K562 (cell line): ENCODE measurements around the gene NCOR2. TPM values are rescaled to one million over a fixed set of nuclear protein-coding genes. Genes with fewer than 3 reads are reported as not detected.

Experiments
- ATAC-seq: fragments of 200-7000 bp; cut with Tn5 transposase; 3 replicates; pipeline ENCODE4 v1.9.1; 2020; ENCODE audit warnings: moderate library complexity
- BruUV-seq: library from RNA; stranded (reverse); fragments of 400-500 nt; replicated peaks from 2 replicates; lab custom pipeline; 2021; lab: Mats Ljungman, UMichigan
- CTCF ChIA-PET: fragments of 300-600 bp; formaldehyde crosslinking; extraction: SDS; loops from one replicate; lab custom pipeline; 2021; ENCODE audit warnings: low intra/inter-chr PET ratio; lab: Yijun Ruan, JAX
- POLR2A ChIA-PET: fragments of 300-600, 350-650 bp; sonication (Branson Sonifier 250); formaldehyde crosslinking; extraction: SDS; loops from one replicate; lab custom pipeline; 2021; ENCODE audit warnings: antibody characterized with exemption, inconsistent platforms; lab: Yijun Ruan, JAX
- DNase-seq, 4 experiments: peaks; one replicate each; pipeline versions ENCODE4 v3.0.0 to v3.0.0-alpha.2; 2011 to 2018; ENCODE audit warnings: low spot score in 3 of 4, mixed read lengths in 3 of 4; ENCODE audit errors: extremely low read depth in 1 of 4
- FAIRE-seq: peaks from 2 replicates; lab custom pipeline; 2011; peaks lifted over from hg19 to GRCh38; lab: Jason Lieb, UNC
- H2AFZ ChIP-seq: 2 replicates; pipeline ENCODE4 v1.6.0; 2011; ENCODE audit warnings: low read depth, low read length, control low read depth, inconsistent platforms
- H3K27ac ChIP-seq: fragments of 200-600 bp; 3 replicates; pipeline ENCODE4 v1.8.0; 2011; ENCODE audit warnings: low read depth, mild to moderate bottlenecking, control low read depth, inconsistent platforms, low read length, moderate library complexity, mixed read lengths; ENCODE audit errors: extremely low read depth
- H3K27me3 ChIP-seq, 2 experiments: fragments of 300-600 bp in 1 of 2; 2 replicates in 1 of 2; 3 replicates in 1 of 2; pipeline versions ENCODE4 v1.6.0 to v1.8.0; 2011; ENCODE audit warnings: inconsistent platforms in 2 of 2, low read length in 2 of 2, mild to moderate bottlenecking in 1 of 2, mixed read lengths in 1 of 2, moderate library complexity in 1 of 2; ENCODE audit not compliant: control insufficient read depth in 2 of 2, insufficient read depth in 2 of 2
- H3K36me3 ChIP-seq: fragments of 300-600 bp; 3 replicates; pipeline ENCODE4 v1.8.0; 2011; ENCODE audit warnings: mild to moderate bottlenecking, low read length, inconsistent platforms; ENCODE audit not compliant: control insufficient read depth, insufficient read depth
- H3K4me1 ChIP-seq, 2 experiments: fragments of 200-600 bp in 1 of 2; replicated peaks in 1 of 2; 2 replicates in 1 of 2; 3 replicates in 1 of 2; pipeline versions ENCODE4 v1.5.1 to v1.8.0; 2011; ENCODE audit warnings: inconsistent platforms in 2 of 2, low read length in 2 of 2, mild to moderate bottlenecking in 1 of 2, mixed read lengths in 1 of 2, moderate library complexity in 1 of 2; ENCODE audit not compliant: control insufficient read depth in 2 of 2, insufficient read depth in 2 of 2
- H3K4me2 ChIP-seq: 2 replicates; pipeline ENCODE4 v1.6.1; 2011; ENCODE audit warnings: low read length, control low read depth, inconsistent platforms, mixed read lengths; ENCODE audit not compliant: insufficient read depth
- H3K4me3 ChIP-seq: fragments of 200-600 bp; sonication (generic), shearing (Covaris generic); 2 replicates; pipeline ENCODE4 v1.5.1; 2016; ENCODE audit warnings: control low read depth, inconsistent platforms
- H3K79me2 ChIP-seq: fragments of 200-600 bp; 3 replicates; pipeline ENCODE4 v1.8.0; 2011; ENCODE audit warnings: low read length, inconsistent platforms; ENCODE audit not compliant: control insufficient read depth, insufficient read depth
- H3K9ac ChIP-seq, 2 experiments: 2 replicates each; pipeline versions ENCODE4 v1.6.0 to v1.6.1; 2011; ENCODE audit warnings: low read depth in 2 of 2, low read length in 2 of 2, control low read depth in 1 of 2, inconsistent platforms in 1 of 2, mild to moderate bottlenecking in 1 of 2, mixed read lengths in 1 of 2; ENCODE audit not compliant: insufficient read depth in 1 of 2
- H3K9me1 ChIP-seq: one replicate; pipeline ENCODE4 v1.6.0; 2011; ENCODE audit warnings: inconsistent platforms, mild to moderate bottlenecking, low read length, moderate library complexity; ENCODE audit not compliant: control insufficient read depth, insufficient read depth
- H3K9me3 ChIP-seq: replicated peaks from 2 replicates; pipeline ENCODE4 v1.5.1; 2011; ENCODE audit warnings: low read depth, low read length, inconsistent platforms; ENCODE audit not compliant: control insufficient read depth, insufficient read depth
- H4K20me1 ChIP-seq: replicated peaks from 2 replicates; pipeline ENCODE4 v1.6.1; 2011; ENCODE audit warnings: low read length, inconsistent platforms, mixed read lengths; ENCODE audit not compliant: control insufficient read depth, insufficient read depth
- CLOCK ChIP-seq: fragments of 250-450 bp; sonication (Bioruptor Pico); IDR thresholded peaks from 2 replicates; pipeline ENCODE4 v1.4.0; 2020; ENCODE audit warnings: mild to moderate bottlenecking, moderate library complexity, borderline replicate concordance
- HNRNPUL1 ChIP-seq: fragments of 200-400 bp; formaldehyde crosslinking; IDR thresholded peaks from 2 replicates; pipeline ENCODE4 v1.6.1; 2017; ENCODE audit warnings: low read length
- MAX ChIP-seq: sonication (generic); formaldehyde crosslinking; IDR thresholded peaks from 2 replicates; pipeline ENCODE4 v1.9.0; 2022; ENCODE audit warnings: mild to moderate bottlenecking, missing genetic modification reagents
- MXD1 ChIP-seq: fragments of 250-450 bp; sonication (Bioruptor Pico); IDR thresholded peaks from 2 replicates; pipeline ENCODE4 v1.8.0; 2021; ENCODE audit warnings: borderline replicate concordance, mild to moderate bottlenecking, moderate library complexity; ENCODE audit not compliant: poor library complexity, severe bottlenecking
- RBM17 ChIP-seq: fragments of 200-400 bp; formaldehyde crosslinking; IDR thresholded peaks from 2 replicates; pipeline ENCODE4 v1.6.1; 2017; ENCODE audit warnings: low read depth, mild to moderate bottlenecking, low read length, borderline replicate concordance
- TFAM ChIP-seq: fragments of 250-450 bp; sonication (Bioruptor Pico); conservative IDR thresholded peaks from 2 replicates; pipeline ENCODE4 v1.5.0; 2021; ENCODE audit warnings: mild to moderate bottlenecking, moderate library complexity
- ZKSCAN8 ChIP-seq: fragments of 200-800 bp; sonication (Bioruptor generic); IDR thresholded peaks from 2 replicates; pipeline ENCODE4 v1.6.1; 2016; ENCODE audit warnings: missing genetic modification characterization, missing compliant biosample characterization
- ZNF277 ChIP-seq: fragments of 250-450 bp; sonication (Bioruptor Pico); IDR thresholded peaks from 2 replicates; pipeline ENCODE4 v1.8.0; 2022; ENCODE audit warnings: inconsistent platforms, mild to moderate bottlenecking, moderate library complexity, borderline replicate concordance
- ZNF324 ChIP-seq: fragments of 250-450 bp; sonication (Bioruptor Pico); IDR thresholded peaks from 2 replicates; pipeline ENCODE4 v1.4.0; 2020; ENCODE audit warnings: mild to moderate bottlenecking
- ZNF41 ChIP-seq: fragments of 250-450 bp; sonication (Bioruptor Pico); conservative IDR thresholded peaks from 2 replicates; pipeline ENCODE4 v1.4.0; 2020; ENCODE audit warnings: mild to moderate bottlenecking
- ZNF592 ChIP-seq: fragments of 450-650 bp; IDR thresholded peaks from 2 replicates; pipeline ENCODE4 v1.6.1; 2017; ENCODE audit warnings: antibody characterized with exemption, mild to moderate bottlenecking
- ZNF695 ChIP-seq: fragments of 450-650 bp; formaldehyde crosslinking; IDR thresholded peaks from 2 replicates; pipeline ENCODE4 v1.4.0; 2020; ENCODE audit warnings: mild to moderate bottlenecking, moderate library complexity
- WGBS: fragments of 100-300 bp; shearing (Covaris generic); methylation state at CpG from one replicate; pipeline ENCODE4 v1.1.6; 2016; ENCODE audit warnings: low coverage, mixed read lengths; ENCODE audit not compliant: insufficient coverage; ENCODE audit errors: missing lambda C conversion rate; 5-methylcytosine and 5-hydroxymethylcytosine counted together
- in situ Hi-C: fragments of 300-500 bp; cut with MboI; formaldehyde crosslinking; loops from 4 replicates; pipeline ENCODE4 v1.15.0; 2018; ENCODE audit warnings: inconsistent platforms, mixed read lengths
- intact Hi-C: fragments of 100-400 bp; cut with micrococcal nuclease; formaldehyde crosslinking; loops from 2 replicates; pipeline ENCODE4 v1.14.2; 2022
- polyA plus RNA-seq, 8 experiments: library from polyadenylated mRNA; depleted of rRNA in 4 of 8; stranded (reverse) in 5 of 8; unstranded in 3 of 8; fragments of >200 nt; fragmentation: Nextera tagmentation in 2 of 8; fragmentation: Illumina TruSeq in 1 of 8; extraction: Ambion mirVana in 2 of 8; extraction: Trizol in 1 of 8; gene quantifications; 2 replicates each; pipeline versions ENCODE4 v1.2.1 to v1.2.3, GENCODE V29; 2011 to 2014; ENCODE audit warnings: inconsistent platforms in 1 of 8, missing spikeins in 1 of 8
- total RNA-seq, 7 experiments: library from RNA; depleted of rRNA in 6 of 7; stranded (reverse); fragments of >200 nt in 6 of 7; fragmentation: Illumina TruSeq in 2 of 7; extraction: Trizol in 2 of 7; gene quantifications; 2 replicates each; pipeline versions ENCODE4 v1.2.1 to v1.2.3, GENCODE V29; 2011 to 2021; ENCODE audit warnings: low replicate concordance in 1 of 7

The NCOR2 gene
- total and polyA plus RNA-seq, 9 of the 15 experiments (the other 6 are each of a cell fraction or from before 2014, with no cell fraction given) = 0.18 to 126 (median 8.4) TPM

- BruUV-seq = no TSS peak
- FAIRE-seq = no peak
- Histone ChIP-seq H3K36me3 (no peaks in the 10 kb centered on the region), H3K9ac (no peak overlapping the region), H3K79me2 (peaks cover 15% of the 10 kb centered on the region), H3K4me1 (peaks cover 19 to 45% of the 10 kb centered on the region in 2 experiments), H3K9me1 (no peaks in the 10 kb centered on the region), H3K4me3 (no peak overlapping the region), H3K9me3 (no peaks in the 10 kb centered on the region), H3K27me3 (no peaks in the 10 kb centered on the region), H4K20me1 (peaks cover 6% of the 10 kb centered on the region; the same call in 1 of the 2 replicates)
- intact Hi-C loops = no loop called here
- DNase-seq = no peak
- CTCF ChIA-PET = no interaction called here
- in situ Hi-C loops = no loop called here
- POLR2A ChIA-PET = interaction anchor here (0.7 to 3.0 kb wide), 3 partner anchors 9 to 228 kb away, joined by 3 to 9 read pairs (median 4); no protein-coding TSS in a partner anchor
- ATAC-seq = no peak
- TF ChIP-seq ZNF41 (no peak), HNRNPUL1 (no peak), ZNF592 (no peak), MAX (CRISPR knock-in tag) (no peak), RBM17 (no peak), ZNF324 (CRISPR knock-in tag) (no peak), ZNF277 (CRISPR knock-in tag) (no peak), ZKSCAN8 (no peak), MXD1 (no peak), CLOCK (CRISPR knock-in tag) (no peak), TFAM (no peak), ZNF695 (no peak)
- TF ChIP-seq, all 486 proteins: peak for 0
- Histone ChIP-seq H2AFZ (no peak overlapping the region), H3K27ac (no peak overlapping the region), H3K4me2 (no peak overlapping the region)
- 100% methylated on average over 1 of the region's 1 CpG for WGBS
These were observed 3.4 kb upstream of the NCOR2 start for GRCh38 chr12:124570810-124571209.
